CD14-positive monocyte (primary cell): ENCODE measurements around the gene TMEM132C. TPM values are rescaled to one million over a fixed set of nuclear protein-coding genes. Genes with fewer than 3 reads are reported as not detected.

Source experiments
- DNase-seq, 3 donors: peaks; one replicate each; pipeline ENCODE4 v3.0.0-alpha.2; 2011 to 2022
- H2AFZ ChIP-seq: 2 replicates; pipeline ENCODE4 v1.6.0; 2012; ENCODE audit warnings: mild to moderate bottlenecking, low read depth, low read length, inconsistent platforms; ENCODE audit not compliant: insufficient read depth, poor library complexity, severe bottlenecking
- H3K27ac ChIP-seq, 2 donors: 1 replicate in 1 of 2; 2 replicates in 1 of 2; pipeline ENCODE4 v1.5.1; 2012 to 2013; ENCODE audit warnings: low read length in 2 of 2, control low read depth in 1 of 2, inconsistent platforms in 1 of 2, low read depth in 1 of 2, mild to moderate bottlenecking in 1 of 2
- H3K27me3 ChIP-seq, 2 donors: one replicate each; pipeline versions ENCODE4 v1.6.0 to v1.6.1; 2011 to 2013; ENCODE audit warnings: low read length in 2 of 2; ENCODE audit not compliant: control insufficient read depth in 2 of 2, insufficient read depth in 2 of 2
- H3K36me3 ChIP-seq, 2 donors: replicated peaks in 1 of 2; 1 replicate in 1 of 2; 2 replicates in 1 of 2; pipeline versions ENCODE4 v1.5.1 to v1.6.1; 2012 to 2013; ENCODE audit warnings: low read length in 2 of 2, control low read depth in 1 of 2, inconsistent platforms in 1 of 2, mild to moderate bottlenecking in 1 of 2; ENCODE audit not compliant: insufficient read depth in 2 of 2, control insufficient read depth in 1 of 2
- H3K4me1 ChIP-seq, 2 donors: 1 replicate in 1 of 2; 2 replicates in 1 of 2; pipeline versions ENCODE4 v1.5.1 to v1.6.1; 2012 to 2013; ENCODE audit warnings: low read length in 2 of 2, control low read depth in 1 of 2, inconsistent platforms in 1 of 2, mild to moderate bottlenecking in 1 of 2, moderate library complexity in 1 of 2; ENCODE audit not compliant: insufficient read depth in 2 of 2, control insufficient read depth in 1 of 2
- H3K4me2 ChIP-seq: replicated peaks from 2 replicates; pipeline ENCODE3; 2012; ENCODE audit warnings: low read length, moderate library complexity, mild to moderate bottlenecking; ENCODE audit not compliant: poor library complexity, severe bottlenecking; ENCODE audit errors: extremely low read depth
- H3K4me3 ChIP-seq, 3 experiments: fragments of 200-600 bp in 1 of 3; sonication (generic) in 1 of 3; replicated peaks in 1 of 3; 1 replicate in 2 of 3; 2 replicates in 1 of 3; pipeline ENCODE4 v1.5.1; 2011 to 2013; ENCODE audit warnings: low read length in 3 of 3, mild to moderate bottlenecking in 3 of 3, control low read depth in 2 of 3, low read depth in 2 of 3, inconsistent platforms in 1 of 3, moderate library complexity in 1 of 3
- H3K79me2 ChIP-seq: 2 replicates; pipeline ENCODE4 v1.6.0; 2012; ENCODE audit warnings: mild to moderate bottlenecking, control low read depth, inconsistent platforms, low read length, moderate library complexity; ENCODE audit not compliant: insufficient read depth
- H3K9ac ChIP-seq: 2 replicates; pipeline ENCODE4 v1.6.0; 2017; ENCODE audit warnings: low read length, mild to moderate bottlenecking; ENCODE audit not compliant: insufficient read depth, poor library complexity, severe bottlenecking
- H3K9me3 ChIP-seq, 2 donors: replicated peaks in 1 of 2; 1 replicate in 1 of 2; 2 replicates in 1 of 2; pipeline versions ENCODE4 v1.5.1 to v1.6.1; 2012 to 2013; ENCODE audit warnings: low read length in 2 of 2, control low read depth in 1 of 2; ENCODE audit not compliant: control insufficient read depth in 1 of 2, insufficient read depth in 1 of 2
- H4K20me1 ChIP-seq: 2 replicates; pipeline ENCODE4 v1.6.0; 2012; ENCODE audit warnings: mild to moderate bottlenecking, low read length, control low read depth, moderate library complexity; ENCODE audit not compliant: insufficient read depth
- H3K27ac Mint-ChIP-seq, 7 donors: one replicate each; pipeline ENCODE4 v1.8.0; 2020; ENCODE audit warnings: mild to moderate bottlenecking in 7 of 7, mixed read lengths in 7 of 7, moderate library complexity in 6 of 7, inconsistent platforms in 2 of 7
- H3K27me3 Mint-ChIP-seq, 3 donors: one replicate each; pipeline ENCODE4 v1.8.0; 2021 to 2022; ENCODE audit warnings: low read depth in 3 of 3, mild to moderate bottlenecking in 3 of 3, mixed read lengths in 3 of 3, moderate library complexity in 3 of 3, inconsistent platforms in 1 of 3
- H3K36me3 Mint-ChIP-seq, 2 donors: one replicate each; pipeline ENCODE4 v1.8.0; 2020; ENCODE audit warnings: mixed read lengths in 2 of 2, inconsistent platforms in 1 of 2, mild to moderate bottlenecking in 1 of 2
- H3K4me1 Mint-ChIP-seq: one replicate; pipeline ENCODE4 v1.8.0; 2020; ENCODE audit warnings: mild to moderate bottlenecking, mixed read lengths
- H3K4me3 Mint-ChIP-seq, 2 donors: one replicate each; pipeline ENCODE4 v1.8.0; 2020; ENCODE audit warnings: mild to moderate bottlenecking in 2 of 2, mixed read lengths in 2 of 2, moderate library complexity in 1 of 2
- H3K9me3 Mint-ChIP-seq, 7 donors: one replicate each; pipeline ENCODE4 v1.8.0; 2020 to 2022; ENCODE audit warnings: mixed read lengths in 7 of 7, mild to moderate bottlenecking in 6 of 7, moderate library complexity in 6 of 7, inconsistent platforms in 2 of 7
- CTCF ChIP-seq: fragments of 200-600 bp; IDR thresholded peaks from one replicate; pipeline ENCODE4 v1.8.0; 2022; ENCODE audit warnings: antibody characterized with exemption, mild to moderate bottlenecking
- WGBS: methylation state at CpG from one replicate; pipeline ENCODE4 v1.1.5; 2013; ENCODE audit warnings: missing lambda C conversion rate; ENCODE audit not compliant: insufficient coverage; 5-methylcytosine and 5-hydroxymethylcytosine counted together
- intact Hi-C, 2 donors: fragments of 100-400 bp; cut with micrococcal nuclease; formaldehyde crosslinking; loops; one replicate each; pipeline versions ENCODE4 v1.15.0 to v1.15.1; 2023
- polyA plus RNA-seq, 3 donors: library from polyadenylated mRNA; depleted of rRNA in 1 of 3; unstranded in 2 of 3; stranded (reverse) in 1 of 3; fragments of 300-500 nt in 2 of 3; fragments of >200 nt in 1 of 3; fragmentation: Illumina TruSeq in 2 of 3; gene quantifications; 1 replicate in 2 of 3; 2 replicates in 1 of 3; pipeline ENCODE4 v1.2.3, GENCODE V29; 2012 to 2021

TMEM132C gene
- polyA plus RNA-seq, 3 donors, result not detected

GRCh38 chr12:128307791-128308190 lies 40.8 kb downstream of the TMEM132C start:
- Mint-ChIP-seq H3K4me3 (no peak overlapping the region), H3K4me1 (no peaks in the 10 kb centered on the region), H3K27me3 (no peaks in the 10 kb centered on the region), H3K27ac (no peak overlapping the region), H3K9me3 (peaks cover 2 to 24% (median 9%) of the 10 kb centered on the region in 7 donors), H3K36me3 (no peaks in the 10 kb centered on the region)
- Histone ChIP-seq H3K4me2 (no peak overlapping the region), H3K27me3 (no peaks in the 10 kb centered on the region), H3K9ac (no peak overlapping the region), H3K36me3 (no peaks in the 10 kb centered on the region), H3K4me1 (no peaks in the 10 kb centered on the region), H4K20me1 (no peaks in the 10 kb centered on the region), H3K9me3 (peaks cover 3 to 17% of the 10 kb centered on the region in 2 donors), H2AFZ (no peak overlapping the region), H3K4me3 (no peak overlapping the region), H3K79me2 (no peaks in the 10 kb centered on the region), H3K27ac (no peak overlapping the region)
- no peak for TF ChIP-seq CTCF
- no peak for DNase-seq
- WGBS, result 78% methylated on average over 2 of the region's 2 CpGs
- intact Hi-C loops, result no loop called here

- H4K20me1 ChIP-seq, result no peaks in the 10 kb centered on the region
- H3K4me1 ChIP-seq, result no peaks in the 10 kb centered on the region
- TF ChIP-seq CTCF, result no peak
- H3K79me2 ChIP-seq, result no peaks in the 10 kb centered on the region
- H3K27me3 ChIP-seq, result no peaks in the 10 kb centered on the region
- H2AFZ ChIP-seq, result no peak overlapping the region
- no CpG with 5 or more reads among the region's 2 CpGs for WGBS
- H3K36me3 Mint-ChIP-seq, result no peaks in the 10 kb centered on the region
- H3K27ac ChIP-seq, result no peak overlapping the region
- H3K4me2 ChIP-seq, result no peak overlapping the region
- DNase-seq, result no peak
- peaks cover 5 to 20% of the 10 kb centered on the region in 2 donors for H3K9me3 ChIP-seq
- no peaks in the 10 kb centered on the region for H3K36me3 ChIP-seq
- intact Hi-C loops, result no loop called here
- H3K9ac ChIP-seq, result no peak overlapping the region
- H3K4me3 ChIP-seq, result no peak overlapping the region
- H3K4me3 Mint-ChIP-seq, result no peak overlapping the region
- peaks cover 2 to 27% (median 7%) of the 10 kb centered on the region in 7 donors for H3K9me3 Mint-ChIP-seq
- H3K27me3 Mint-ChIP-seq, result peaks cover 0 to 4% (median 0%) of the 10 kb centered on the region in 3 donors
- no peaks in the 10 kb centered on the region for H3K4me1 Mint-ChIP-seq
- H3K27ac Mint-ChIP-seq, result no peak overlapping the region
Observed at GRCh38 chr12:128312661-128313060, 45.7 kb downstream of the TMEM132C start.
